H1 (cell line): ENCODE data around the gene DIP2C. TPM values are rescaled to one million over a fixed set of nuclear protein-coding genes. Genes with fewer than 3 reads are reported as not detected.

Experiments used
- BCL11A ChIP-seq, 2 experiments: IDR thresholded peaks; one replicate each; pipeline ENCODE4 v1.6.1; 2011; ENCODE audit warnings: low read depth in 2 of 2, low read length in 2 of 2, mild to moderate bottlenecking in 2 of 2
- CTBP2 ChIP-seq: IDR thresholded peaks from 2 replicates; pipeline ENCODE4 v1.7.0; 2011; ENCODE audit warnings: borderline replicate concordance, mild to moderate bottlenecking, moderate library complexity, mixed read lengths, low read length; ENCODE audit not compliant: insufficient read depth, insufficient read length
- KDM1A ChIP-seq: fragments of 200-600, 300-600 bp; sonication (generic); IDR thresholded peaks from 2 replicates; pipeline ENCODE4 v1.7.1; 2016; ENCODE audit warnings: mild to moderate bottlenecking, low read length, borderline replicate concordance
- RBBP5 ChIP-seq: IDR thresholded peaks from 2 replicates; pipeline ENCODE4 v1.7.1; 2012; ENCODE audit warnings: low read depth, mild to moderate bottlenecking, inconsistent platforms, low read length, moderate library complexity, borderline replicate concordance
- polyA plus RNA-seq, 7 experiments: library from polyadenylated mRNA; depleted of rRNA in 3 of 7; stranded (reverse) in 5 of 7; unstranded in 2 of 7; fragments of >200 nt in 5 of 7; fragments of 200-250 nt in 2 of 7; gene quantifications; 1 replicate in 5 of 7; 2 replicates in 1 of 7; 4 replicates in 1 of 7; pipeline versions ENCODE4 v1.2.1 to v1.2.3, GENCODE V29; 2011 to 2013; ENCODE audit warnings: missing spikeins in 2 of 7, mixed read lengths in 2 of 7
- total RNA-seq: library from RNA; stranded (reverse); fragmentation: NEBNext Ultra II Directional; extraction: Animal tissue kit (Norgen Biotek cat#: 25700); gene quantifications from 2 replicates; pipeline ENCODE4 v1.2.1, GENCODE V29; 2021
- TF ChIP-seq, protein P1 (sequence below): IDR thresholded peaks from 2 replicates; pipeline ENCODE4 v1.6.1; 2012; ENCODE audit warnings: inconsistent platforms

DIP2C gene
- total and polyA plus RNA-seq, 2 of the 8 experiments (the other 6 are each of a cell fraction or from before 2014, with no cell fraction given), result 3.8 to 9.3 TPM

- TF ChIP-seq, protein P1, sequence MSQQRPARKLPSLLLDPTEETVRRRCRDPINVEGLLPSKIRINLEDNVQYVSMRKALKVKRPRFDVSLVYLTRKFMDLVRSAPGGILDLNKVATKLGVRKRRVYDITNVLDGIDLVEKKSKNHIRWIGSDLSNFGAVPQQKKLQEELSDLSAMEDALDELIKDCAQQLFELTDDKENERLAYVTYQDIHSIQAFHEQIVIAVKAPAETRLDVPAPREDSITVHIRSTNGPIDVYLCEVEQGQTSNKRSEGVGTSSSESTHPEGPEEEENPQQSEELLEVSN, result peak; percentile 40; the same call in 1 of the 2 replicates
- TF ChIP-seq BCL11A (IDR thresholded peaks at IDR 0.05; ENCODE audit: low read depth in 2 of 2, low read length in 2 of 2) (no peak), CTBP2 (no peak), RBBP5 (no peak), KDM1A (no peak)
Observed at GRCh38 chr10:306675-307185, 382.7 kb downstream of the DIP2C start (continued).
